Limb (tissue), 2 donors: Measurements from ENCODE around the gene SNX8.

ENCODE experiments used
- DNase-seq, 2 donors: peaks; one replicate each; pipeline ENCODE4 v3.0.0-alpha.2; 2016; ENCODE audit errors: extremely low spot score in 2 of 2

The SNX8 gene

DNA sequence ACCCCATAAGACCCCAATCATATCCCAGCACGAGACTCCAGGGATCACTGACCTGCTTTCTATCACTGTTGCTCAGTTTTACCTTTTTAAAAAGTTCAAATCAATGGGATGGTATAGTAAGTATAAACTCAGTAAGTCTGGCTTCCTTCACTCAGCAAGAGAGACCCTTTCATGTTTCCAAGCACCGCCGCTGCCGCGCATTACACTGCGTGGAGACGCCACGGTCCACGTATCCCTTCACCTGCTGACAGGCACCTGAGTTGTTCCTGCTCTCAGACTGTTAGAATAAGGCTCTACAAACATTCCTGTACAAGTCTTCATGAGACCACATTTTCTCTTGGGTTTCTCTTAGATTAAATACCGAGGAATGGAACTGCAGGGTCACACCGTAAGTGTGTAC, 109.8 kb downstream of the SNX8 start:
- no peak for DNase-seq

GRCh38 chr7:2203766-2204300, 110.4 kb downstream of the SNX8 start:
- DNase-seq = no peak

DNA sequence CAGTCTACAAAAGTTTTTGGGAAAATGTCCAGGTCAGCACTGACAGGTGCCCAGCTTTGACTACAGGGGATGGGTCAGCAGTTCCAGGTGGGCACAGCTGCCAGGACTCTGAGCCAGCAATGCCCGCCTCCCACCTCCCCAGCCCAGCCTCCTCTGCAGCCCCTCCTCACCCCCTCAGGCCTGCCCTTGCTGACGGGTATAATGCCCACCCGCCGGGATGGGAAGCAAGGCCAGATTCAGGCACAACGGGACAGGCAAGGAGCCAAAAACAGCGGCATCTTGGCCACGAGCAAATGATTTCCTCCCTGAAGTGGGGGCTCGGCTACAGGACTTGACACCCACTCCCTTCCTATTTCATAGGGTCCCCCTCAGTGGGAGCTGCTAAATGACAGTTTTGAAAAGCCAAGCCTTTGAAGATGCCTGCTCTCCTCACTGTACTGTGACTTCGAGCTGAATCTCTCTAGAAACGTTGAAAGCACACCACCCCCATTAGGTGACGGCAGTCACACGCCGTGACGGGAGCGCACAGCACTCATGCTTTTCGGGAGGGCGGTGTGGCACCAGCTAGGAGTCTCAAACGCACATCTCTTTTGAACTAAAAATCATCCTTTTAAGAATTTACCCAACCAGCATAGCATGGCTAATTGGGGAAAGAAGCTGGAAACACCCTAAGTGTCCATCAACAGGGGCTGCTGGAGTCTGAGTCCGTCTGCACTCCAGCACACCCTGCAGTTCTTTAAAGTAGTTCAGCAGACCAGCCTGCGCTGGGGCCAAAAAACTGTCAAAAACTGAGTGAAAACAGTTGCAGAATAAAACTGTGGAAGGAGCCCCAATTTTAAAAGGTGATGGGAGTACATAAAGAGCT, 111.1 kb downstream of the SNX8 start:
- no peak for DNase-seq

DNA sequence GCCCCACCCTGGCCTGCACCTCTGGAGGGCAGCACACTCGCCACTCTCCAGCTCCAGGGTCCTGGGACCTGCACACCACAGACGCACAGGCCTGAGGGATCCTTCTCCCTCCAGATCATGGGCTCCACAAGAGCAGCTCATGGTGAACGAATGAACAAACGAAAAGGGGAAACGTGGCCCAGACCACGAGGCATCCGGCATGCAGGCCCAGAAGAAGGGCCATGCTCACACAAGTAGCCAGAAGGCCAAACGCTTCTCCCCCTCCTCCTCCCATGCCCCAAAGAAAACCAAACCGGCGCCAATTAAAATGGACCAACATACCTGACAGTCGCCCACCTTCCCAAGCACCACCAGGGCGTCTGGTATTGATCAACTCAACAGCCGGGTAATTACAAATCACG, 111.9 kb downstream of the SNX8 start:
- DNase-seq = no peak
